Glutamatergic neuron (in vitro differentiated cells): Measurements from ENCODE around the gene FBP2. TPM values are rescaled to one million over a fixed set of nuclear protein-coding genes. Genes with fewer than 3 reads are reported as not detected.
"Not testable (repeated sequence)": the region's sequence is repeated elsewhere in the genome, so short reads cannot be mapped to it uniquely, and the experiment has no call there.

Experiments
- DNase-seq: peaks from one replicate; pipeline ENCODE4 v3.0.0; 2022
- H3K27ac Mint-ChIP-seq: one replicate; pipeline ENCODE4 v1.8.0; 2020; ENCODE audit warnings: mild to moderate bottlenecking, mixed read lengths, inconsistent platforms; ENCODE audit not compliant: unreplicated experiment
- H3K27me3 Mint-ChIP-seq: one replicate; pipeline ENCODE4 v1.8.0; 2020; ENCODE audit warnings: mild to moderate bottlenecking, moderate library complexity, mixed read lengths, inconsistent platforms; ENCODE audit not compliant: unreplicated experiment
- H3K36me3 Mint-ChIP-seq: one replicate; pipeline ENCODE4 v1.8.0; 2020; ENCODE audit warnings: mild to moderate bottlenecking, mixed read lengths, inconsistent platforms; ENCODE audit not compliant: unreplicated experiment
- H3K4me1 Mint-ChIP-seq: one replicate; pipeline ENCODE4 v1.8.0; 2020; ENCODE audit warnings: mild to moderate bottlenecking, low read depth, mixed read lengths, inconsistent platforms; ENCODE audit not compliant: unreplicated experiment
- H3K4me3 Mint-ChIP-seq: one replicate; pipeline ENCODE4 v1.8.0; 2020; ENCODE audit warnings: mild to moderate bottlenecking, mixed read lengths, inconsistent platforms; ENCODE audit not compliant: unreplicated experiment
- H3K9me3 Mint-ChIP-seq: one replicate; pipeline ENCODE4 v1.8.0; 2020; ENCODE audit warnings: mild to moderate bottlenecking, moderate library complexity, mixed read lengths, inconsistent platforms; ENCODE audit not compliant: unreplicated experiment
- total RNA-seq: library from RNA; stranded (reverse); fragmentation: NEBNext Ultra II Directional; extraction: Animal tissue kit (Norgen Biotek cat#: 25700); gene quantifications from one replicate; pipeline ENCODE4 v1.2.1, GENCODE V29; 2021; ENCODE audit not compliant: unreplicated experiment
- TF ChIP-seq, protein P1 (sequence below): fragments of 200-600 bp; sonication (generic); IDR thresholded peaks from one replicate; pipeline ENCODE4 v1.5.0; 2021; ENCODE audit not compliant: partially characterized antibody, unreplicated experiment

The FBP2 gene
- total RNA-seq, 1 donor from 2014 or later: not detected

DNA sequence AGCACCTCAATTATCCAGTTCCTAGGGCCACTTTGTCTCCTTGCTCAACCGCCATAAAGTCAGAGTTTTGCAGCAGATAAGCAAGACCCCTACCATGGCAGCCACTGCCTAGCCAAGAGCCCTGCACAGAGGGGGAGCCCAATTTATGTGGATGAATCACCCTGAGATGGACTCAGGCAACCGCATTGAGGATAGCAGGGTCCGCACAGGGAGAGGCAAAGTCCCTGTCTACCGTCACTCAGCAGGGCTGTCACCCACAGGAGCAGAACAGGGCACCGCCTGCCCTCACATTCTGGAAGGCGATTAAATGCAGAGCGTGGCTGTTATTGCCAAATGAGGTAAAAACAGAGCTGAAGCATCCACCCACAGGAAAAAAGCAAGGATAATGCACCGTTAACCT is 1.7 kb downstream of the FBP2 start:
- Mint-ChIP-seq H3K36me3 (no peaks in the 10 kb centered on the region), H3K27me3 (peaks cover 2% of the 10 kb centered on the region), H3K27ac (no peak overlapping the region), H3K4me1 (no peaks in the 10 kb centered on the region), H3K4me3 (no peak overlapping the region), H3K9me3 (peaks cover 1% of the 10 kb centered on the region)
- TF ChIP-seq, protein P1, sequence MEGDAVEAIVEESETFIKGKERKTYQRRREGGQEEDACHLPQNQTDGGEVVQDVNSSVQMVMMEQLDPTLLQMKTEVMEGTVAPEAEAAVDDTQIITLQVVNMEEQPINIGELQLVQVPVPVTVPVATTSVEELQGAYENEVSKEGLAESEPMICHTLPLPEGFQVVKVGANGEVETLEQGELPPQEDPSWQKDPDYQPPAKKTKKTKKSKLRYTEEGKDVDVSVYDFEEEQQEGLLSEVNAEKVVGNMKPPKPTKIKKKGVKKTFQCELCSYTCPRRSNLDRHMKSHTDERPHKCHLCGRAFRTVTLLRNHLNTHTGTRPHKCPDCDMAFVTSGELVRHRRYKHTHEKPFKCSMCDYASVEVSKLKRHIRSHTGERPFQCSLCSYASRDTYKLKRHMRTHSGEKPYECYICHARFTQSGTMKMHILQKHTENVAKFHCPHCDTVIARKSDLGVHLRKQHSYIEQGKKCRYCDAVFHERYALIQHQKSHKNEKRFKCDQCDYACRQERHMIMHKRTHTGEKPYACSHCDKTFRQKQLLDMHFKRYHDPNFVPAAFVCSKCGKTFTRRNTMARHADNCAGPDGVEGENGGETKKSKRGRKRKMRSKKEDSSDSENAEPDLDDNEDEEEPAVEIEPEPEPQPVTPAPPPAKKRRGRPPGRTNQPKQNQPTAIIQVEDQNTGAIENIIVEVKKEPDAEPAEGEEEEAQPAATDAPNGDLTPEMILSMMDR: no peak
- no peak for DNase-seq

DNA sequence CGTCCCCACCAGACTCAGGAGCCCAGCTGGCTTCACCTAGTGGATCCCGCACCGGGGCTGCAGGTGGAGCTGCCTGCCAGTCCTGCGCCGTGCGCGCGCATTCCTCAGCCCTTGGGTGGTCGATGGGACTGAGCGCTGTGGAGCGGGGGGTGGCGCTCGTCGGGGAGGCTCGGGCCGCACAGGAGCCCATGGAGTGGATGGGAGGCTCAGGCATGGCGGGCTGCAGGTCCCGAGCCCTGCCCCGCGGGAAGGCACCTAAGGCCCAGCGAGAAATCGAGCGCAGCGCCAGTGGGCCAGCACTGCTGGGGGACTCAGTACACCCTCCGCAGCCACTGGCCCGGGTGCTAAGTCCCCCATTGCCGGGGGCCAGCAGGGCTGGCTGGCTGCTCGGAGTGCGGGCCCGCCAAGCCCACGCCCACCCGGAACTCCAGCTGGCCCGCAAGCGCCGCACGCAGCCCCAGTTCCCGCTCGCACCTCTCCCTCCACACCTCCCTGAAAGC is 2.5 kb downstream of the FBP2 start:
- H3K27me3 Mint-ChIP-seq, H3K4me1 Mint-ChIP-seq, DNase-seq, H3K9me3 Mint-ChIP-seq, H3K36me3 Mint-ChIP-seq, H3K27ac Mint-ChIP-seq, H3K4me3 Mint-ChIP-seq: not testable (repeated sequence)

DNA sequence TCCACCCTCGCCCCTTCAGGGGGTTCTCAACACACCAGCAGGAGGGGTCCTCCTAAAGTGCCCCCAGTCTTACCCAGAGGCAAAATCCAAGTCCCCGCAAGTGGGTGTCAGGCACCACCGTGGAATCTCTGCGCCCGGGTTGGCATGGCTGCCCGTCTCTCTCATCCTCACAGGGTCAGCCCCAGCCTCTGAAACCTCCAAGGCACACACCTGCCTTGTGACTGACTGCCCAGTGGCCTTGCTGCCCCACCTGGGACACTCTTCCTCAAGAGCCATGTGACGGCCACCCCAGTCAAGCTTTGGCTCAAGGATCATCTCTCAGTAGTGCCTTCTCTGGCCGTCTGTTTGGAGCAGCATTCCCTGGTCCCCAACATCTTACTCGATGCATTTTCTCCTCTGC is 4.9 kb downstream of the FBP2 start:
- H3K27ac Mint-ChIP-seq: no peak overlapping the region
- TF ChIP-seq, protein P1: no peak
- no peaks in the 10 kb centered on the region for H3K4me1 Mint-ChIP-seq
- peaks cover 2% of the 10 kb centered on the region for H3K27me3 Mint-ChIP-seq
- DNase-seq: no peak
- no peak overlapping the region for H3K4me3 Mint-ChIP-seq
- no peaks in the 10 kb centered on the region for H3K36me3 Mint-ChIP-seq
- peaks cover 1% of the 10 kb centered on the region for H3K9me3 Mint-ChIP-seq

DNA sequence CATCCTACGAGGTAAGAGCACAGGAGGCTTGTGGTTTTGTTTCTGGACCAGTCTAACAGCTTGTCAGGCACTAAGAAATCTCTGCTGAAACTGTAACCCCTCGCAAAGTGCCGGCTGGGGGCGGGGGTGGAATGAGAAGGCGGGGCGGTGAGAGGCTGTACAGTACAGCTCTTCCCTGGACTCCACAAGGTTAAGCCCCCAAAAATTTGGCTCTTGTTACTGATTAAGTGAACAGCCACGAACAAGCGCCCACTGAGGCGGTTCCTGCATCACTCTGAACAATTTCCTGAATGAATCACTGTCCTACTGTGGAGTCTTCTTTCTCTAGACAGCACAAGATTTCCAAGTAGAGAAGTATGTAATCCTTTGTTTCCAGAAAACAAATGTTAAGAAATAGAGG is 6.8 kb downstream of the FBP2 start:
- H3K4me1 Mint-ChIP-seq: no peaks in the 10 kb centered on the region
- H3K27me3 Mint-ChIP-seq: peaks cover 2% of the 10 kb centered on the region
- DNase-seq: no peak
- H3K9me3 Mint-ChIP-seq: peaks cover 3% of the 10 kb centered on the region
- H3K4me3 Mint-ChIP-seq: no peak overlapping the region
- TF ChIP-seq, protein P1: no peak
- H3K27ac Mint-ChIP-seq: no peak overlapping the region
- H3K36me3 Mint-ChIP-seq: no peaks in the 10 kb centered on the region

DNA sequence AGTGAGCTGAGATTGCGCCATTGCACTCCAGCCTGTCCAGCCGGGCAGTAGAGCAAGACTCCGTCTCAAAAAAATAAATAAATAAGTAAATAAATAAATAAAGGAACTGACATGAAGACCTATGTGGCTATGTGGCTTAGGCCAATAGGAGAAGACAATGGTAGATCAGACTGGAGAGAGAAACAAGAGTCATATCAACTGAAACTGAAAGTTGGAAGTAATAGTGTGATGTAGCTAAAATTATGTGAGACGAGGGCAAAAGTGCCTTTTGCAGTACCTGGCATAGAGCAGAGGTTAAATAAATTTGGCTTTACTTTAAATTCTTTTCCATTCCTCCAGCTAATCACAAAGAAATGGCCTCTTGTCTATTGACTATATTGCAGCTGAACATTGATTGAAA is 7.3 kb downstream of the FBP2 start:
- H3K27ac Mint-ChIP-seq: no peak overlapping the region

More for the DNA sequence above, 7.3 kb downstream of the FBP2 start:
- H3K4me1 Mint-ChIP-seq: no peaks in the 10 kb centered on the region
- H3K9me3 Mint-ChIP-seq: peaks cover 3% of the 10 kb centered on the region
- H3K4me3 Mint-ChIP-seq: no peak overlapping the region
- DNase-seq: no peak
- H3K36me3 Mint-ChIP-seq: no peaks in the 10 kb centered on the region
- TF ChIP-seq, protein P1: no peak
- H3K27me3 Mint-ChIP-seq: peaks cover 2% of the 10 kb centered on the region
